ENCODE measurements around the gene TREX2.

TREX2 gene

GRCh38 chrX:153450949-153451277, 5.1 kb upstream of the TREX2 start:
- H3K4me3 ChIP-seq (ENCODE audit: low read depth, low read length, poor library complexity, severe bottlenecking): no peak overlapping the region
- H4K20me1 ChIP-seq (ENCODE audit: insufficient read depth, low read length): no peaks in the 10 kb centered on the region
- no peaks in the 10 kb centered on the region for H3F3A ChIP-seq (ENCODE audit: insufficient read depth, low read length)

GRCh38 chrX:153450114-153450948, 4.5 kb upstream of the TREX2 start:
- H3K27me3 ChIP-seq (ENCODE audit: insufficient read depth, low read length): no peaks in the 10 kb centered on the region
- H3K9me3 ChIP-seq (ENCODE audit: low read length): no peaks in the 10 kb centered on the region
- no peaks in the 10 kb centered on the region for H4K20me1 ChIP-seq (ENCODE audit: insufficient read depth, low read length)
- H2AFZ ChIP-seq (ENCODE audit: low read length): no peak overlapping the region
- no peaks in the 10 kb centered on the region for H3K9me2 ChIP-seq (ENCODE audit: low read depth, low read length)
- no peak overlapping the region for H3K9ac ChIP-seq (ENCODE audit: low read length)
- H3K36me3 ChIP-seq (ENCODE audit: insufficient read depth, low read length): no peaks in the 10 kb centered on the region; the same call in 1 of the 2 replicates
- no peak for TF ChIP-seq EZH2 (IDR thresholded peaks at IDR 0.05; ENCODE audit: borderline replicate concordance, low read length)
- TF ChIP-seq, protein P1, sequence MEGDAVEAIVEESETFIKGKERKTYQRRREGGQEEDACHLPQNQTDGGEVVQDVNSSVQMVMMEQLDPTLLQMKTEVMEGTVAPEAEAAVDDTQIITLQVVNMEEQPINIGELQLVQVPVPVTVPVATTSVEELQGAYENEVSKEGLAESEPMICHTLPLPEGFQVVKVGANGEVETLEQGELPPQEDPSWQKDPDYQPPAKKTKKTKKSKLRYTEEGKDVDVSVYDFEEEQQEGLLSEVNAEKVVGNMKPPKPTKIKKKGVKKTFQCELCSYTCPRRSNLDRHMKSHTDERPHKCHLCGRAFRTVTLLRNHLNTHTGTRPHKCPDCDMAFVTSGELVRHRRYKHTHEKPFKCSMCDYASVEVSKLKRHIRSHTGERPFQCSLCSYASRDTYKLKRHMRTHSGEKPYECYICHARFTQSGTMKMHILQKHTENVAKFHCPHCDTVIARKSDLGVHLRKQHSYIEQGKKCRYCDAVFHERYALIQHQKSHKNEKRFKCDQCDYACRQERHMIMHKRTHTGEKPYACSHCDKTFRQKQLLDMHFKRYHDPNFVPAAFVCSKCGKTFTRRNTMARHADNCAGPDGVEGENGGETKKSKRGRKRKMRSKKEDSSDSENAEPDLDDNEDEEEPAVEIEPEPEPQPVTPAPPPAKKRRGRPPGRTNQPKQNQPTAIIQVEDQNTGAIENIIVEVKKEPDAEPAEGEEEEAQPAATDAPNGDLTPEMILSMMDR (IDR thresholded peaks at IDR 0.05; ENCODE audit: low read length): no peak
- no peak overlapping the region for H3K27ac ChIP-seq (ENCODE audit: low read depth, low read length, poor library complexity, severe bottlenecking)
- H3K4me3 ChIP-seq (ENCODE audit: low read depth, low read length, poor library complexity, severe bottlenecking): no peak overlapping the region
- H3K79me2 ChIP-seq (ENCODE audit: insufficient read depth, low read length): no peaks in the 10 kb centered on the region
- no peak overlapping the region for H3K4me2 ChIP-seq (ENCODE audit: low read length)
- H3K4me1 ChIP-seq (ENCODE audit: insufficient read depth, low read length, severe bottlenecking): no peaks in the 10 kb centered on the region
- H3F3A ChIP-seq (ENCODE audit: insufficient read depth, low read length): no peaks in the 10 kb centered on the region

More at GRCh38 chrX:153450949-153451277, 5.1 kb upstream of the TREX2 start:
- no peak for TF ChIP-seq EZH2 (IDR thresholded peaks at IDR 0.05; ENCODE audit: borderline replicate concordance, low read length)
- TF ChIP-seq, protein P1 (IDR thresholded peaks at IDR 0.05; ENCODE audit: low read length): no peak
- Histone ChIP-seq H3K9me3 (ENCODE audit: low read length) (no peaks in the 10 kb centered on the region), H3K4me1 (ENCODE audit: insufficient read depth, low read length, severe bottlenecking) (no peaks in the 10 kb centered on the region), H3K36me3 (ENCODE audit: insufficient read depth, low read length) (no peaks in the 10 kb centered on the region; the same call in 1 of the 2 replicates), H3K27me3 (ENCODE audit: insufficient read depth, low read length) (no peaks in the 10 kb centered on the region), H3K9ac (ENCODE audit: low read length) (no peak overlapping the region), H3K9me2 (ENCODE audit: low read depth, low read length) (no peaks in the 10 kb centered on the region), H3K27ac (ENCODE audit: low read depth, low read length, poor library complexity, severe bottlenecking) (no peak overlapping the region), H2AFZ (ENCODE audit: low read length) (no peak overlapping the region), H3K79me2 (ENCODE audit: insufficient read depth, low read length) (no peaks in the 10 kb centered on the region), H3K4me2 (ENCODE audit: low read length) (no peak overlapping the region)

- Histone ChIP-seq H3F3A (ENCODE audit: insufficient read depth, low read length) (no peaks in the 10 kb centered on the region), H3K27ac (ENCODE audit: low read depth, low read length, poor library complexity, severe bottlenecking) (no peak overlapping the region), H4K20me1 (ENCODE audit: insufficient read depth, low read length) (no peaks in the 10 kb centered on the region), H3K79me2 (ENCODE audit: insufficient read depth, low read length) (no peaks in the 10 kb centered on the region), H3K36me3 (ENCODE audit: insufficient read depth, low read length) (no peaks in the 10 kb centered on the region; the same call in 1 of the 2 replicates), H3K9me3 (ENCODE audit: low read length) (no peaks in the 10 kb centered on the region), H3K4me2 (ENCODE audit: low read length) (no peak overlapping the region), H3K9ac (ENCODE audit: low read length) (no peak overlapping the region), H2AFZ (ENCODE audit: low read length) (no peak overlapping the region), H3K9me2 (ENCODE audit: low read depth, low read length) (no peaks in the 10 kb centered on the region), H3K27me3 (ENCODE audit: insufficient read depth, low read length) (no peaks in the 10 kb centered on the region), H3K4me3 (ENCODE audit: low read depth, low read length, poor library complexity, severe bottlenecking) (no peak overlapping the region), H3K4me1 (ENCODE audit: insufficient read depth, low read length, severe bottlenecking) (no peaks in the 10 kb centered on the region)
- TF ChIP-seq, protein P1 (IDR thresholded peaks at IDR 0.05; ENCODE audit: low read length): no peak
- TF ChIP-seq EZH2 (IDR thresholded peaks at IDR 0.05; ENCODE audit: borderline replicate concordance, low read length): no peak
Measured at GRCh38 chrX:153449368-153450113, 3.7 kb upstream of the TREX2 start.
